ENCODE measurements around the gene INSIG1.

GRCh38 chr7:155262031-155262430 is 35.6 kb upstream of the INSIG1 start:
- no peak for TF ChIP-seq CTCF (IDR thresholded peaks at IDR 0.05)
- no peak for TF ChIP-seq POLR2A (IDR thresholded peaks at IDR 0.05)

Data from Peyer's patch (tissue), 4 donors.